GM10248 (cell line): ENCODE data around the gene SIDT1.

Experiments
- CTCF ChIA-PET: fragments of 300-600 bp; sonication (Branson Sonifier 250); formaldehyde crosslinking; extraction: SDS; loops from one replicate; lab custom pipeline; 2021; ENCODE audit warnings: antibody characterized with exemption; lab: Yijun Ruan, JAX
- POLR2A ChIA-PET: fragments of 350-650 bp; sonication (Branson Sonifier 250); formaldehyde crosslinking; extraction: SDS; loops from one replicate; lab custom pipeline; 2020; ENCODE audit warnings: antibody characterized with exemption; lab: Yijun Ruan, JAX
- DNase-seq: peaks from one replicate; pipeline ENCODE4 v3.0.0; 2012; ENCODE audit errors: extremely low spot score
- TF ChIP-seq, protein P1 (sequence below): IDR thresholded peaks from 2 replicates; pipeline ENCODE4 v1.5.1; 2012; ENCODE audit warnings: mild to moderate bottlenecking, low read depth; ENCODE audit errors: extremely low read depth, missing control alignments, control extremely low read depth

SIDT1 gene

DNA sequence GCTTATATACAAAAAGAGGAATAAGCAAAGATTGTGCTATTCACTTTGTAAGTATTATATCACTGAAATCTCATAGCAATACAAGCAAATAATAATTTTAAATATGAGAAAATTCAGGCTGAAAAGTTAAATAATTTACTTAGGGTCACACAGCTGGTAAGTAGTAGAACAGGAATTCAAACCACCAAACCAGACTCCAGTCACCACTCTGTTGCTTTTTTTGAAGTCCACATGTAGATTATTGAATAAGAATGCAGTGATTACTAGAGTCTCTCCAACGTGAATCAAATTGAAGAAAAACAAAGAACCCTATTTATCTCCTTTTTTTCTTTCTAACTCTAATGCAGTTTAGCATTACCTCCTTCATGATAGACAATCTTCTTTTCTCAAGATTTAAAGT, 33.3 kb upstream of the SIDT1 start:
- POLR2A ChIA-PET, result no interaction called here
- TF ChIP-seq, protein P1, sequence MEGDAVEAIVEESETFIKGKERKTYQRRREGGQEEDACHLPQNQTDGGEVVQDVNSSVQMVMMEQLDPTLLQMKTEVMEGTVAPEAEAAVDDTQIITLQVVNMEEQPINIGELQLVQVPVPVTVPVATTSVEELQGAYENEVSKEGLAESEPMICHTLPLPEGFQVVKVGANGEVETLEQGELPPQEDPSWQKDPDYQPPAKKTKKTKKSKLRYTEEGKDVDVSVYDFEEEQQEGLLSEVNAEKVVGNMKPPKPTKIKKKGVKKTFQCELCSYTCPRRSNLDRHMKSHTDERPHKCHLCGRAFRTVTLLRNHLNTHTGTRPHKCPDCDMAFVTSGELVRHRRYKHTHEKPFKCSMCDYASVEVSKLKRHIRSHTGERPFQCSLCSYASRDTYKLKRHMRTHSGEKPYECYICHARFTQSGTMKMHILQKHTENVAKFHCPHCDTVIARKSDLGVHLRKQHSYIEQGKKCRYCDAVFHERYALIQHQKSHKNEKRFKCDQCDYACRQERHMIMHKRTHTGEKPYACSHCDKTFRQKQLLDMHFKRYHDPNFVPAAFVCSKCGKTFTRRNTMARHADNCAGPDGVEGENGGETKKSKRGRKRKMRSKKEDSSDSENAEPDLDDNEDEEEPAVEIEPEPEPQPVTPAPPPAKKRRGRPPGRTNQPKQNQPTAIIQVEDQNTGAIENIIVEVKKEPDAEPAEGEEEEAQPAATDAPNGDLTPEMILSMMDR, result no peak
- CTCF ChIA-PET, result interaction anchor here (1.1 to 4.5 kb wide), 5 partner anchors 14 to 79 kb away, joined by 4 to 67 read pairs (median 37); partner anchors contain the start of gene SPICE1
- no peak for DNase-seq

DNA sequence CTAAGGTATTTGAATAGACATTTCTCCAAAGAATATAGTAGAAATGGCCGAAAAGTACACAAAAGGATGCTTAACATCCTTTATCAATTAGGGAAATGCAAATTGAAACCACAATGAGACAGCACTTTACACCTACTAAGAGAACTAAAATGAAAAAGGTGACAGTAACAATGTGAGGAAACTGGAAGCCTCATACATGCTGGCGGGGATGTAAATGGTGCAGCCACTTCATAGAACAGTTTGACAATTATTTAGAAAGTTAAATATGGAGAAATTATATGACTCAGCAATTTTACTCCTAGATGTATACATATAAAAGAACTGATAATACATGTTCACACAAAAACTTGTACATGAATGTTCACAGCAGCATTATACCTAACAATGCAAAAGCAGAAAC, 30.8 kb upstream of the SIDT1 start:
- TF ChIP-seq, protein P1, result no peak
- POLR2A ChIA-PET, result no interaction called here
- CTCF ChIA-PET, result interaction anchor here (1.0 kb wide), 2 partner anchors 76 to 243 kb away, joined by 3 read pairs; no protein-coding TSS in a partner anchor
- DNase-seq, result no peak

DNA sequence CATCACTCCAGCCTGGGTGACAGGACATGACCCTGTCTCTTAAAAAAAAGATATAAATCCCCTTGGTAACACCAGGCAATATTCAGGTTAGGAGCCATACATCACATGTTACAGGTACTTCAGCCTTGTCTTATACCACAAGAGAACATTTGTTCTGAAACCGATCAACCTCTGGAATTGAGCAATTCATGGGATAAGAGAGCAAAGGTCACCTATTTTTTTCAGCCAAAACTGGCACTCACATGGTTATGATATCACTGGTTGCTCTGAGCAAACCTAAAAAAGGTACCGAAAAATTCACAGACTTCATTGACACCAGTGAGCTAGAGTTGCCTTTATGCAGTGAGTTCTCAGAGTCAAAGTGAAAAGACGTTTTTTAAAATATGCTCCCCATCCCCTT, 26.5 kb upstream of the SIDT1 start:
- TF ChIP-seq, protein P1, result no peak
- CTCF ChIA-PET, result interaction anchor here (1.4 to 3.5 kb wide), 3 partner anchors 9 to 14 kb away, joined by 3 to 18 read pairs (median 6); partner anchors contain the start of gene SPICE1
- no peak for DNase-seq
- POLR2A ChIA-PET, result no interaction called here

DNA sequence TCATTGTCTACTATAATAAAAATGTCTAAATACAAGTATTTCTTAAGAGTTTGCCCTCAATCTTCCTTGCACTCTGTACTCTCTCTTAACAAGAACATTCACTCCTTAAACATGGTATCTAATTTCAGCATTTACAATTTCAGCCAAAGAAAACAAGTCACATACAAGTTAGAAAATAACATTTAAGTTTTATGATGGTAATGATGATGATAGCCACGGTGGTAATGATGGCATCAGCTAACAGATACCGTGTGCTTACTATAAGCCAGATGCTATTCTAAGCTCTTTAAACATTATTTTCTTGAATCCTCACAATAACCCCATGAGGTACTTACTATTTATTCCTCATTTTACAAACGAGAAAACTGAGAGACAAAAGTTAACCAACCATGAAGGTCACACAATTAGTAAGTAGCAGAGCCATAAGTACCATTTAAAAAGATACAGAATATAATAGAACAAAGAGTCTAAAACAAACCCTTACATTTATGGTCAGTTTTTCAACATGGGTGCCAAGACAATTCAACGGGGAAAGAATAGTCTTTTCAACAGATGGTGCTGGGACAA, 24.8 kb upstream of the SIDT1 start:
- TF ChIP-seq, protein P1, result no peak
- CTCF ChIA-PET, result interaction anchor here (0.7 to 3.5 kb wide), 3 partner anchors 11 to 45 kb away, joined by 3 to 18 read pairs (median 4); no protein-coding TSS in a partner anchor
- POLR2A ChIA-PET, result no interaction called here
- DNase-seq, result no peak

DNA sequence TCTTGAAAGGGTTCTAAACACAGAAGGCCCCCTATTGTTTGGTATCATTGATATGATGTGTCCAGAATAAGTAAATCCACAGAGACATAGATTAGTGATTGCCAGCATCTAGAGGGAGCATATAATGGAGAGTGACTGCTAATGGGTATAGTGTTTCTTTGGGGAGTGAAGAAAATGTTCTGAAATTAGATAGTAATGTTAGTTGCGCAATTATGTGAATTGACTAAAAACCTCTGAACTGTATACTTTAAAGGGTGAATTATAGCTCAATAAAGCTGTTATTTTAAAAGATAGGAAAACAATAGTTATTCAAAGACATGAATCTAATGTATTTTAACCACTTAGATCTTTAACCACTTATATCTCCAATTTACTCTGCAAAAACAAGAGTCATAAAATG, 23.4 kb upstream of the SIDT1 start:
- DNase-seq, result no peak
- POLR2A ChIA-PET, result no interaction called here
- TF ChIP-seq, protein P1, result no peak
- CTCF ChIA-PET, result interaction anchor here (1.0 kb wide), 1 partner anchor 13 kb away, joined by 3 read pairs; no protein-coding TSS in a partner anchor

DNA sequence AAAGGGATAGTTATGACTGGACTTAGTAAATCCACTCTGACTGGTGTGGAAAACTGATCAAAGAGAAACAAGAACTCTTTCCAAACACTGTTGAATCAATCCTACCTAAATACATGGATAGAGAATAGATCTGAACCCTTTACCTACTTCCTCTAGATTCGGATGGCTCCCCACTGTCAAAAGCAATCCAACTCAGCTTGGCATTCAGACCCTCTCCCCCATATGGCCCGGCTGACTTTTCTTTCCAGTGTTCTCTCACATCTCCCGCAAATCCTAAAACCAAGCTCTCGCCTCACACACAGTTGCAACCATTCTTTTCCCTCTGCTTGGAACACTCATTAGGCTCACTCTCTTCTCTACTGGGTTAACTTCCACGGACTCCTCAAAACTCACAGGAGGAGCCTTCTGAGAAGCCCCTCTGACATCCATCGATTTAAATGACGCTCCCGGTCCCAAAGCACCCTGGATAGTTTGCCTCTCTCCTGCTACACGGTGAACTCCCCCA, 18.0 kb upstream of the SIDT1 start:
- ChIA-PET CTCF (interaction anchor here (0.8 to 6.4 kb wide), 13 partner anchors 9 to 221 kb away, joined by 3 to 41 read pairs (median 4); no protein-coding TSS in a partner anchor), POLR2A (interaction anchor here (1.0 kb wide), 1 partner anchor 43 kb away, joined by 3 read pairs; no protein-coding TSS in a partner anchor)
- no peak for DNase-seq

More for the DNA sequence above, 18.0 kb upstream of the SIDT1 start:
- TF ChIP-seq, protein P1, result no peak
